HG03025 (cell line): Measurements from ENCODE around the gene ANXA3.
"Not testable (repeated sequence)": the region's sequence is repeated elsewhere in the genome, so short reads cannot be mapped to it uniquely, and the experiment has no call there.

Source experiments
- ATAC-seq: cut with Tn5 transposase; IDR thresholded peaks from one replicate; pipeline ENCODE4 v1.9.1; 2021; ENCODE audit warnings: mild to moderate bottlenecking, moderate library complexity; ENCODE audit not compliant: unreplicated experiment, low FRiP score

ANXA3 gene

GRCh38 chr4:78542373-78542772 is 9.2 kb upstream of the ANXA3 start:
- no peak for ATAC-seq

DNA sequence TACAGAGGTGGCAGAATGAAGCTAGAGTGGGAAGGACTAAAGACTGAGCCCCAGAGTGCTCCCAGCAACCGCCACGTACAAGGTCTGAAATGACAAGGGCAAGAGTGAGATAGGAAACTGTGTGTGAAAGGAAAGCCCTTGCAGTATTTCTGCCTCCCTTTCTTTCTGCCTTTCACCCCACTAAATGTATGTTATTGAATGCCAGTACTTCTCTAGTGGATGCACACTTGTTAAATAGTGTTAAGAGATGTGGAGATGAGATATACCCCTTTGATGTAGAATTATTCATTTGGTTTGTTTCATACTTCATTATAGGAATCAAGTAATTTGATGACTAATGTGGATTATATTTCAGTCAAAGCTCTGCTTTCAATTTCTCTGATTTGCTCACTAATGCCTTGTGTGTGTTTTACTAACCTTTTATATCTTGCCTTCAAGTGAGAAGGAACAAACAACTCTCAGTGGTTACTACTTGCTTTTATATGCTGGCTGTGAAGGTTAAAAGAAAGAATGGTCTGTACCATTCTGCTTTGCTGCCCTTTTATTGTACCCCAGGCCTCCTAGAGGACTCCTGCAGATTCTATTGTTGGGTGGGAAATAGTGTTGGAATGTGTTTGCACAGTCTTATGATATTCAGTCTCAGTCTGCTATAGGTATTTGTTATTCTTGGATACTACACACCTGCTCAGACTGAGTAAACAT is 8.0 kb upstream of the ANXA3 start:
- no peak for ATAC-seq

DNA sequence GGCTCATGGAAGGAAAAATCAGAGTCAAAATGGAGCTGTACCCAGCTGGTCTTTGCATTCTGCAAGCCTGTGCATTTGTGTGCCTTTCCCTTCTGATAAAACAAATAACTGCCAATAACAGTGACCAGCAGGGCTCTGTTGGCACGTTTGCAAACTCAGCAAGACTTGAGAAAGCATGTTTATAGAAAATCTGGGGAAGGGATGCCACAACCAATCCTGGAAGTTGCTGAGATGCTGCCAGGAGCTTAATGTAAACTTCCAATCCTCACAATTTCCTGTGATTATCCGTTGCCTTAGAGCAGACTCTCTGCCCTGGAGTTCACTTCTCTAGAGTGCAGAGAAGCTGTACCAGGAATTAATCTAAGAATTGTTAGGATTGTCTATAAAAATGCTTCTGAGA is 6.9 kb upstream of the ANXA3 start:
- ATAC-seq, result no peak

GRCh38 chr4:78545275-78546246 is 6.0 kb upstream of the ANXA3 start:
- ATAC-seq, result no peak

- ATAC-seq, result not testable (repeated sequence)
Measured at GRCh38 chr4:78547899-78548298, 3.7 kb upstream of the ANXA3 start.

DNA sequence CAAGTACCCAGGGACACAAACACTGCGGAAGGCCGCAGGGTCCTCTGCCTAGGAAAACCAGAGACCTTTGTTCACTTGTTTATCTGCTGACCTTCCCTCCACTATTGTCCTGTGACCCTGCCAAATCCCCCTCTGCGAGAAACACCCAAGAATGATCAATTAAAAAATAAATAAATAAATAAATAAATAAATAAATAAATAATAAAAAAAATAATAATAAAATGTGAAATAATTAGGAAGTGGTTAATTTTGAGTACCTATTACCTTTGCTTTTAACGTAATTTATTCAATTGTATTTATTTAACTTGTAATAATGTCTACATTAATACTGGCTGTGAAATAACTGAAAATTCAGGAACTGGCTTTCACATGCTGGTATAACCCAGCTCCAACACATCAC is 2.7 kb upstream of the ANXA3 start:
- ATAC-seq, result not testable (repeated sequence)

GRCh38 chr4:78552389-78553042 is 946 bp downstream of the ANXA3 start:
- ATAC-seq, result no peak

DNA sequence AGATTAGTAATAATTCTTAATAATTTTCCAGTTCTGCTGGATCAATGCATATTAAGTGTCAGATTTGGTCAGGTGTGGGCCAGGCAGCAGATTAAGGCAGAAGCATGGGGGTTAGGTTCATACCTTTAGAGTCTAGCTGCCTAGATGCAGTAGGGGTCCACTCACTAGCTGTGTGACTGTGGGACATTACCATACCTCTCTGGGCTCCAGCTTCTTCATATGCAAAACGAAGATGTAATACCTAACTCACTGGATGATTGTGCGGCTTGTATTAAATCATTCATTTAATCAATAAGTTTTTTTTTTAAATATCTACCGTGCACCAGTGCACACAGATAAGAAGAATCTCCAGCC is 1.4 kb downstream of the ANXA3 start:
- ATAC-seq, result no peak

- no peak for ATAC-seq
Measured at GRCh38 chr4:78553529-78554060, 2.0 kb downstream of the ANXA3 start.

DNA sequence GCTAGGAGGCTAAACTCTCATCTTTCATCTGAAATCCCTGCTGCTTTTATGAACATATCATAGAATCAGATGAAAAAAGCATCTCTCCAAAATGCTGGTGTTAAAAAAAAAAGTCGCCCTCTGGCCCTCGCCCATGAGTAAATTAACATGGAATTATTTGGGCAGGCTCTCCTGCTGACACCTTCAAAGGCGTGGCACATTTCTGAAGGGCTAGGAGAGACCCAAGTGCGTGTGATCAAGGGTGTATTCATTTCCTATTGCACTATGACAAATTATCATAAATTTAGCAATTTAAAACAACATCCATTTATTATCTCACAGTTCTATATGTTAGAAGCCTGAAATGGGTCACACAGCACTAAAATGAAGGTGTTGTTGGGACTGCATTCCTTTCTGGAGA is 5.1 kb downstream of the ANXA3 start:
- no peak for ATAC-seq

GRCh38 chr4:78557841-78558240 is 6.3 kb downstream of the ANXA3 start:
- ATAC-seq, result no peak

GRCh38 chr4:78558410-78558809 is 6.8 kb downstream of the ANXA3 start:
- ATAC-seq, result no peak

GRCh38 chr4:78560296-78560963 is 8.9 kb downstream of the ANXA3 start:
- no peak for ATAC-seq

DNA sequence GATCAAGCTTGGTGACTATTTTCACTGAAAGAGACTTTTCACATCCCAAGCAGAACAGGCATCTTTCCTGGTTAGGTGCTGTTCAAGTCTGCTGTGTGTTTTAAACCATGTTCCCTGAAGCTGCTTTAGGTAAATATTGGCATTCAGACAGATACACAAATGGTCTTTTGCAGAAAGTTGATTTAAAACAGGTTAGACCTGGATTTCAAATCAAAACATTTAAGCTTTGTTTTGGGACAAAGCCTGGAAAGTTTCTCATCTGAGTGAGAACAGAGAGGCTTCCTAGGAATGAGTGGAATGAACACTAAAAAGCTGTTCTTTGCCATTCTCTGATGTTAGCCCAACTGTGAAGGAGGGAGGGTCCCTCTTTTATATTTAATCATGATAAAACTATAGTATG is 10.1 kb downstream of the ANXA3 start:
- no peak for ATAC-seq

- no peak for ATAC-seq
Measured at GRCh38 chr4:78562687-78563086, 11.1 kb downstream of the ANXA3 start.

DNA sequence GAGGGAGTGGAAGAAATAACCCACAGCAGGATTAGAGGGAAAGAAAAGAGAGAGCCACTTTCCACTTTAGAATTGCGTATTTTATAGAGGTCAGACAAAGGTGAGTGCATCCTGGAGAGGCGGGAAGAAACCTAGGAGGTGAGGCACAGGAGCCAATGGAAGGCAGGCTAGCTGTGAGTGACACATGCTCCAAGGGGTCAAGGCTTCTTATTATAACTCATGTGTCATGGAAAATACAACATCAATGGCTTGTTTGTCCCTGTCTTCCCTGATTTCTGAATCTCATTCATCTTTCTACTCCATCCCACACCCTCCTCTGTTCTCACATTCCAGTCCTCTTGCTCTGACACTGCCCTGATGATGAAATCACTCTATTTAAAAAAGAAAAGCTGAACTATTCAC is 14.4 kb downstream of the ANXA3 start:
- no peak for ATAC-seq

DNA sequence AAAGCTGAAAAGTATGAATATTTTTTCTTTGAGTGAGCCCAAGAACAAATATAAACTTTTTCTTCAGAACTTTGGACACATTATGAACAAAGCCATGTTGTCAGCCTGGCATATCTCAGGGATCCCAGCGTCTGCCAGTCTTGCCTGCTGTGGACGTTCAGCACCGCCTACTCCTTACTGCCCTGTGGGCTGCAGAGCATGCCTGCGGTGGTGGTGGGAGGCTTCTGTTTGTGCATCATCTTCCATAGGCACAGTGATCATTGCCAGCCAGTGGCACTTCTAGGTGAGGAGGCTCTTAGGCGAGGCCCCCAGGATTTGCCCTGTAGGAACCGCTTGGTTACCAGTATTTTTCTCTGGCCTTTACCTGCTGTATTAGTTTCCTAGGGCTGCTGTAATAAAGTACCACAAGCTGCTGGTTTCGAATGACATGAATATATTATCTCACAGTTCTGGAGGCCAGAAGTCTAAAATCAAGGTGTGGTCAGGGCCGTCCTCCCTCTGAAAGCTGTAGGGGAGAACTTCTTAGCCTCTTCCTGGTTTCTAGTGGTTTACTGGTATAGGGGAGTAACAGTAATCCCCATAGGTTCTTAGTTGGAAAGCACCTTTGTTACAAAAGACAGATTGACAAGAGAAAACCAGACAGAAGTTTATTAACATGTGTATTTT is 15.4 kb downstream of the ANXA3 start:
- ATAC-seq, result peak; percentile 66

- no peak for ATAC-seq
Measured at GRCh38 chr4:78567500-78568060, 16.0 kb downstream of the ANXA3 start.

- ATAC-seq, result no peak
Measured at GRCh38 chr4:78568640-78569305, 17.2 kb downstream of the ANXA3 start.
